Measurements from ENCODE around the gene CLEC2D.

DNA sequence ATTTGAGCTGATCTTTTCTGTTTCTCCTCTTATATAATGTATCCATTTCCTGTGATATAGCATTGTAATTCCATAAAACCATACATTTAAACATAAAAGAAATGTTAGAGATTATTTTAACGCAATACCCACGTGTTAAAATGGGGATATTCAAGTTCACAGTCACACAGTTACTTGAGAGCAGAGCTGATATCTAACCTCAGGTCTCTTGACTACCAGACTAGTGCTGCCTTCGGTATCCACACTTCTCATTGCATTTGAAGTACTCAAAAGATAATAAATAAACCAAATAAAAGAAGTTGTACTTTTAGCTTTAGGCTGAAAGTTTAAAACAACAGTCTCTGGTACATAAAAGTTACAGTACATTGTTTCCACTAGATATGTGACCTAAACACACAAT lies 60.5 kb downstream of the CLEC2D start:
- TF ChIP-seq YY1 (IDR thresholded peaks at IDR 0.05; ENCODE audit: insufficient read depth, insufficient read length) (no peak), SUZ12 (IDR thresholded peaks at IDR 0.05; ENCODE audit: extremely low read depth, insufficient read depth, insufficient read length) (no peak), ZNF274 (IDR thresholded peaks at IDR 0.05; ENCODE audit: low read depth, low read length) (no peak)

All from NT2/D1 (cell line).